GM19372 (cell line): ENCODE results near the gene MEGF9.

Experiments
- ATAC-seq: cut with Tn5 transposase; IDR thresholded peaks from one replicate; pipeline ENCODE4 v1.9.1; 2021; ENCODE audit warnings: mild to moderate bottlenecking, low read depth, moderate library complexity; ENCODE audit not compliant: unreplicated experiment

MEGF9 gene

GRCh38 chr9:120593250-120593954 is 120.9 kb downstream of the MEGF9 start:
- ATAC-seq = no peak

- ATAC-seq = no peak
These were observed 122.1 kb downstream of the MEGF9 start for GRCh38 chr9:120592210-120592609.

GRCh38 chr9:120587328-120587727 is 126.9 kb downstream of the MEGF9 start:
- no peak for ATAC-seq

GRCh38 chr9:120583958-120584369 is 130.3 kb downstream of the MEGF9 start:
- ATAC-seq = no peak

- ATAC-seq = peak; percentile 92
These were observed 134.0 kb downstream of the MEGF9 start, which contains the start of gene CDK5RAP2 for GRCh38 chr9:120580051-120580896. CDK5RAP2 (minus strand) TSS chr9:120580167; CDS start chr9:120579978, 189 bp downstream.

GRCh38 chr9:120579139-120580050 is 134.9 kb downstream of the MEGF9 start:
- peak; percentile 34 for ATAC-seq

- no peak for ATAC-seq
These were observed 139.8 kb downstream of the MEGF9 start for GRCh38 chr9:120574473-120574872.

GRCh38 chr9:120572472-120572871 is 141.8 kb downstream of the MEGF9 start:
- ATAC-seq = no peak

GRCh38 chr9:120571443-120572257 is 142.6 kb downstream of the MEGF9 start:
- no peak for ATAC-seq

GRCh38 chr9:120570296-120570695 is 144.0 kb downstream of the MEGF9 start:
- ATAC-seq = no peak

GRCh38 chr9:120569556-120569955 is 144.7 kb downstream of the MEGF9 start:
- no peak for ATAC-seq

GRCh38 chr9:120568816-120569215 is 145.5 kb downstream of the MEGF9 start:
- ATAC-seq = no peak

GRCh38 chr9:120567874-120568273 is 146.4 kb downstream of the MEGF9 start:
- no peak for ATAC-seq

- no peak for ATAC-seq
These were observed 147.2 kb downstream of the MEGF9 start for GRCh38 chr9:120567081-120567480.

- ATAC-seq = no peak
These were observed 149.7 kb downstream of the MEGF9 start for GRCh38 chr9:120564589-120564988.

- no peak for ATAC-seq
These were observed 151.3 kb downstream of the MEGF9 start for GRCh38 chr9:120562861-120563443.

GRCh38 chr9:120561709-120562108 is 152.6 kb downstream of the MEGF9 start:
- ATAC-seq = no peak

GRCh38 chr9:120559546-120559945 is 154.7 kb downstream of the MEGF9 start:
- ATAC-seq = no peak

GRCh38 chr9:120558454-120558853 is 155.8 kb downstream of the MEGF9 start:
- no peak for ATAC-seq
